HS-27A (cell line): ENCODE results near the gene GPR21.

Experiments
- DNase-seq: peaks from one replicate; pipeline ENCODE4 v3.0.0-alpha.2; 2012; ENCODE audit warnings: low read depth, missing footprints

Gene GPR21

GRCh38 chr9:123033352-123033751, at the start of gene GPR21:
TSS of gene GPR21 (plus strand) at chr9:123033667. CDS start at chr9:123034567, 900 bp downstream.
- DNase-seq: no peak

- no peak for DNase-seq
These were observed 47.5 kb upstream of the GPR21 start for GRCh38 chr9:122986010-122986409.

- DNase-seq: no peak
These were observed 45.3 kb upstream of the GPR21 start for GRCh38 chr9:122988141-122988540.

GRCh38 chr9:122988920-122989621, 44.4 kb upstream of the GPR21 start:
- no peak for DNase-seq

GRCh38 chr9:122991370-122991830, 42.1 kb upstream of the GPR21 start:
- DNase-seq: peak; percentile 27

- DNase-seq: no peak
These were observed 36.9 kb upstream of the GPR21 start for GRCh38 chr9:122996586-122996985.

- DNase-seq: no peak
These were observed 35.0 kb upstream of the GPR21 start for GRCh38 chr9:122998448-122998847.

- no peak for DNase-seq
These were observed 32.9 kb upstream of the GPR21 start for GRCh38 chr9:123000371-123001068.

- no peak for DNase-seq
These were observed 30.7 kb upstream of the GPR21 start for GRCh38 chr9:123002754-123003153.

- no peak for DNase-seq
These were observed 30.0 kb upstream of the GPR21 start for GRCh38 chr9:123003466-123003865.

GRCh38 chr9:123005964-123006363, 27.5 kb upstream of the GPR21 start:
- no peak for DNase-seq

GRCh38 chr9:123007269-123007668, 26.2 kb upstream of the GPR21 start:
- DNase-seq: no peak

- DNase-seq: no peak
These were observed 24.6 kb upstream of the GPR21 start for GRCh38 chr9:123008909-123009308.

GRCh38 chr9:123011380-123011779, 22.1 kb upstream of the GPR21 start:
- DNase-seq: no peak

GRCh38 chr9:123011878-123012528, 21.5 kb upstream of the GPR21 start:
- no peak for DNase-seq

- no peak for DNase-seq
These were observed 16.8 kb upstream of the GPR21 start for GRCh38 chr9:123016631-123017030.

- no peak for DNase-seq
These were observed 12.7 kb upstream of the GPR21 start for GRCh38 chr9:123020796-123021195.

GRCh38 chr9:123026425-123026824, 7.0 kb upstream of the GPR21 start:
- DNase-seq: no peak

- DNase-seq: no peak
These were observed 6.0 kb upstream of the GPR21 start for GRCh38 chr9:123027517-123027916.

GRCh38 chr9:123028136-123028535, 5.3 kb upstream of the GPR21 start:
- DNase-seq: no peak

GRCh38 chr9:123028973-123029372, 4.5 kb upstream of the GPR21 start:
- DNase-seq: no peak

- DNase-seq: no peak
These were observed 1.5 kb upstream of the GPR21 start for GRCh38 chr9:123031963-123032362.
